Stromal cell of bone marrow (primary cell): ENCODE data around the gene SYNJ2.
"Not testable (repeated sequence)": the region's sequence is repeated elsewhere in the genome, so short reads cannot be mapped to it uniquely, and the experiment has no call there.

ENCODE experiments used
- DNase-seq: peaks from one replicate; pipeline ENCODE4 v3.0.0-alpha.2; 2012; ENCODE audit warnings: low read depth

SYNJ2 gene, protein sequence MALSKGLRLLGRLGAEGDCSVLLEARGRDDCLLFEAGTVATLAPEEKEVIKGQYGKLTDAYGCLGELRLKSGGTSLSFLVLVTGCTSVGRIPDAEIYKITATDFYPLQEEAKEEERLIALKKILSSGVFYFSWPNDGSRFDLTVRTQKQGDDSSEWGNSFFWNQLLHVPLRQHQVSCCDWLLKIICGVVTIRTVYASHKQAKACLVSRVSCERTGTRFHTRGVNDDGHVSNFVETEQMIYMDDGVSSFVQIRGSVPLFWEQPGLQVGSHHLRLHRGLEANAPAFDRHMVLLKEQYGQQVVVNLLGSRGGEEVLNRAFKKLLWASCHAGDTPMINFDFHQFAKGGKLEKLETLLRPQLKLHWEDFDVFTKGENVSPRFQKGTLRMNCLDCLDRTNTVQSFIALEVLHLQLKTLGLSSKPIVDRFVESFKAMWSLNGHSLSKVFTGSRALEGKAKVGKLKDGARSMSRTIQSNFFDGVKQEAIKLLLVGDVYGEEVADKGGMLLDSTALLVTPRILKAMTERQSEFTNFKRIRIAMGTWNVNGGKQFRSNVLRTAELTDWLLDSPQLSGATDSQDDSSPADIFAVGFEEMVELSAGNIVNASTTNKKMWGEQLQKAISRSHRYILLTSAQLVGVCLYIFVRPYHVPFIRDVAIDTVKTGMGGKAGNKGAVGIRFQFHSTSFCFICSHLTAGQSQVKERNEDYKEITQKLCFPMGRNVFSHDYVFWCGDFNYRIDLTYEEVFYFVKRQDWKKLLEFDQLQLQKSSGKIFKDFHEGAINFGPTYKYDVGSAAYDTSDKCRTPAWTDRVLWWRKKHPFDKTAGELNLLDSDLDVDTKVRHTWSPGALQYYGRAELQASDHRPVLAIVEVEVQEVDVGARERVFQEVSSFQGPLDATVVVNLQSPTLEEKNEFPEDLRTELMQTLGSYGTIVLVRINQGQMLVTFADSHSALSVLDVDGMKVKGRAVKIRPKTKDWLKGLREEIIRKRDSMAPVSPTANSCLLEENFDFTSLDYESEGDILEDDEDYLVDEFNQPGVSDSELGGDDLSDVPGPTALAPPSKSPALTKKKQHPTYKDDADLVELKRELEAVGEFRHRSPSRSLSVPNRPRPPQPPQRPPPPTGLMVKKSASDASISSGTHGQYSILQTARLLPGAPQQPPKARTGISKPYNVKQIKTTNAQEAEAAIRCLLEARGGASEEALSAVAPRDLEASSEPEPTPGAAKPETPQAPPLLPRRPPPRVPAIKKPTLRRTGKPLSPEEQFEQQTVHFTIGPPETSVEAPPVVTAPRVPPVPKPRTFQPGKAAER (N-terminal part only)

DNA sequence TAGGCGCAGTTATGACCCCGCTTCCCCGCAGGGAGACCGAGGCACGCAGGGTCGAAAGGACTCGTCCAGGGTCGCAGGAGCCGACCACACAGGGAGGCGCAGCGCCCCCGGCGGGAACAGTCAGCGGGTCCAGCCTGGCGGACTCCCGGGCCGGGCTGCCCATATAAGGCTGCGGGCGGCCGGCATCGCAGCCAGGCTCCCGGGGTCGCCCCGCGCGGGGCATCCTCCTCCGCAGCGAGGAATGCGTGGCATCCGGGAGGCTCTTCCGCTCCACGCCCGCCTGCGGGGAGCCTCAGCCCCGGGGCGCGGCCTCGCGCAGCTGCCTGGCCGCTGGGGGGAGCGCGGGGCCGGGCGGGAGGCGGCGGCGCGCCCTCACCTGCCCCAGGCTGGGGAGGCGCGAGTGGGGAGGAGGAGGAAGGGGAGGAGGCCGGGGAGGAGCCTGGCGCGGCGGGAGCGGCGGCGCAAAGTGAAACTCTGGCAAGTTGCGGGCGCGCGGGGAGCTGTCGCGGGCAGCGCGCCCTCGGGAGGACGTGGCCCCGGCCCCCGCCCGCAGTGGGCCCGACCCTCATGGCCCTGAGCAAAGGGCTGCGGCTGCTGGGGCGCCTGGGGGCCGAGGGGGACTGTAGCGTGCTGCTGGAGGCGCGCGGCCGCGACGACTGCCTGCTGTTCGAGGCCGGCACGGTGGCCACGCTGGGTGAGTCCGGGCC, at the start of gene SYNJ2:
SYNJ2 (plus strand) TSS at position 469 of the 707 bp plus-strand sequence; CDS start at position 568, 99 bp downstream.
- DNase-seq, result no peak

DNA sequence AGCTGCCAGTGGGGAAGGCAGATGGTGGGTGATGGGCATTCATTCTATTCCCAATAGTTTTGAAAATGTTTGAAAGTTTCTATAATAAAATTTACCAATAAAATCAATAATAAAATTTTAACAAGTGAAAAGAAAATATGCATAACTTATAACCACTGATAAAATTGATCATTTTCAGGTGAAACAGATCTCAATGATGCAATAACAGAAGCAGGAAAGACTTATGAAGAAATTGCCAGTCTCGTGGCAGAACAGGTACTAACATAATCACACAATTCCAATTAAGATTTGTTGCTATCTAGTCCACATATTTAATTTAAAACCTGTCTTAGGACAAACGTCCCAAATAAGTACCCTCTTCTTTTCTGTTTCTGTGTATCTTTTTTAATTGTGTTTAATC, 45.9 kb upstream of the SYNJ2 start:
- DNase-seq, result no peak

DNA sequence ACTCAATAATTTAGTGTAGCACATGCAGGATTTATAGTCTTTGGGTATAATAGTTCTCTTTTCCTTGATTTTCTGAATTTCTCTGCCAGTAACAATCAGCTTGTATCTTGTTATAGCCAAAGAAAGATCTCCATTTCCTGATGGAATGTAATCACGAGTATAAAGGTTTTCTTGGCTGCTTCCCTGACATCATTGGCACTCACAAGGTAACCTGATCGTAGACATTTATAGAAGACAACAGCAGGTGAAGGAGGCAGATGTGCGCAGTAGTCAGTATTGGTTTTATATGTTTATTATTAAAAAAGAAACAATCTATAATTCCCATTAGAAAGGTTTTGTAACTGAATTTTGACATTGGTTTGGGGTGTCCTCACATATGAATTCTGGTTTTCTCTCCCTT, 44.3 kb upstream of the SYNJ2 start:
- no peak for DNase-seq

DNA sequence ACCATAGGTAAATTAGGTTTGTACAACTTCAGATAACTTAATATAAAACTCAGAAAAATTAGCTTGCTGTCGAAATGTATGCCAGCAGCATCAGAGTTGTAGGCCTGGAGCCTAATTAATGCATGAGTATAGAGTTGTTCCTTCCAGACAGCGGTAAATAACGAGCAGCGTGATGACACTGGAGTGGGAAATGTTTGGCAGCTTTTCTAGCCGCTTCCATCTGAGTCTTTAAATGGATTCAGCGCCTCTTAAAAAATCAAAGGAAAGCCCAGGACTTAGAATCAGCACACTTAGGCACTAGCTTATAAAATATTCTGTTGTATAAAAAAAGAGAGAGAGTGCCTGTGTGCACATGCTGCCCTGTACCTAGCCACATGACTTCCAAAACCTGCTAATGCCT, 43.7 kb upstream of the SYNJ2 start:
- no peak for DNase-seq

DNA sequence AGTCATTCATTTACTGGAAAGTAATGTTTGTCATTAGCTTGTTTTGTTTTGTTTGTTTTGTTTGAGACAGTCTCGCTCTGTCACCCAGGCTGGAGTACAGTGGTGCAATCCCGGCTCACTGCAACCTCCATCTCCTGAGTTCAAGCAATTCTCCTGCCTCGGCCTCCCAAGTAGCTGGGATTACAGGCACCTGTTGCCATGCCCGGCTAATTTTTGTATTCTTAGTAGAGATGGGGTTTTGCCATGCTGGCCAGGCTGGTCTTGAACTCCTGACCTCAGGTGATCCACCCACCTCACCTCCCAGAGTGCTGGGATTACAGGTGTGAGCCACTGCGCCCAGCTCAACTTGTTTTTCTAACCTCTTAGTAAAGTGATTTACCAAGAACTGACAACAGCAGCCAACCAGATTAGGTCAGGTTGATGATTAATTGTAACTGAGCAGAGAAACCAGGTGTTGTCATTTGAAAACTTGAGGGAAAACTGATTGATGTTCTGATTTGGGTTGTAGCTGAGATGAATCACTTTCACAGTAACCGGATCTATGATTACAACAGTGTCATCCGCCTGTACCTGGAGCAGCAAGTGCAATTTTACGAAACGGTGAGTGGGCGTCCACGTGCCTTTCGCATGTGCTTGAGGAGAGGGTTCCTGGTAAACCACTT, 41.2 kb upstream of the SYNJ2 start:
- DNase-seq, result not testable (repeated sequence)

DNA sequence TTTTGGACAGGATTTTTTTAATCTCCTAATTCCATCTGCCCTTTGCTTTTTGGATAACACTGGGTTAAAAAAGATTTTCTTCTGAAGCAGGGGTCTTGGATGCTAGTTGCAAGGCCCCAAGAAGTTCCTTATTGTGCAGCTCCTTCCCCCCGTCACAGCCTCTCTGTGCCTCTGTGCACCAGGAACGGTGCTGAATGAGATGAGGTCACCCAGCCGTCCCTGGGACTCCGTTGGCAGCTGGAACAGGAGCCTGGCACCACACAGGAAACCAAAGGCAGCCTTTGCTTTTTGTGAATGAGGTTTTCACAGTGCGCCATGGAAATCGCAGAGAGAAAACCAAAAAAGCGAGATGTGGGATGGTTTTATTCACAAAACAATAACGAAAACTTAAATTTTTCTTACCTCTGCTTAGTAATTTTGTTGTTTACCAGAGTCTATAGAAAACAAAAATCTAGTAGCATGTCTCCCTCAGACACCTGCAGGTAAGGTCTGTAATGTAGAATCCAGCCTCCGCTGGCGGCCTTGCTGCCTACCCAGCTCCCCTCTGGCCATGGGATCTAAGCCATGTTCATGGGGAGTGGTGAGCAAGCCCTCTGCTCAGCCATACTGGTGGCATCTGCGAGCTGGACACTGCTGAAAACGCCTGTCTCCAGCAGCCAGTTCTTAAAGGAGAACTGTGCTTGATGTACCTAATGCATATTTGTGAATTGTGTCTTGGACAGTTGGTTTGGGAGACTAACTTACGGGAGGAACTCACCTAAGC, 40.4 kb upstream of the SYNJ2 start:
- DNase-seq, result no peak

DNA sequence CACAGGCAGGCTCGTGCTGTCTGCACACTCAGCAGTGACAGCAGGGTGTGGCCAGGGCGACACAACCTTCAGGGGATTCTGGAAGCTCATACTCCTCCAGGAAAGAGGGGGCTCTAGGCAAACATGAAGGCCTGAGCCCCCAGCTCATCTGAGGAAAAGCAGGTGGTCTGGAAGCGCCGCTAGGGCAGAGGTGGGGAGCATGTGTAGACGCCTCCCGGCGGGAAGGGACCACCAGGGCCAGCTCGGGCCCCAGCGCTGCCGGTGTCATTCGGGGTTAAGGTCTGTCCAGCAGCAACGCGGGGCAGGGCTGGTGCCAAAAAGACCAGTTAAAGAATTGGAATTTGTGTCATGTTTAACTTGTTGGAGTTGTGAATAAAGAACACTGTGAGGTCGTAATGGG, 39.3 kb upstream of the SYNJ2 start:
- no peak for DNase-seq

DNA sequence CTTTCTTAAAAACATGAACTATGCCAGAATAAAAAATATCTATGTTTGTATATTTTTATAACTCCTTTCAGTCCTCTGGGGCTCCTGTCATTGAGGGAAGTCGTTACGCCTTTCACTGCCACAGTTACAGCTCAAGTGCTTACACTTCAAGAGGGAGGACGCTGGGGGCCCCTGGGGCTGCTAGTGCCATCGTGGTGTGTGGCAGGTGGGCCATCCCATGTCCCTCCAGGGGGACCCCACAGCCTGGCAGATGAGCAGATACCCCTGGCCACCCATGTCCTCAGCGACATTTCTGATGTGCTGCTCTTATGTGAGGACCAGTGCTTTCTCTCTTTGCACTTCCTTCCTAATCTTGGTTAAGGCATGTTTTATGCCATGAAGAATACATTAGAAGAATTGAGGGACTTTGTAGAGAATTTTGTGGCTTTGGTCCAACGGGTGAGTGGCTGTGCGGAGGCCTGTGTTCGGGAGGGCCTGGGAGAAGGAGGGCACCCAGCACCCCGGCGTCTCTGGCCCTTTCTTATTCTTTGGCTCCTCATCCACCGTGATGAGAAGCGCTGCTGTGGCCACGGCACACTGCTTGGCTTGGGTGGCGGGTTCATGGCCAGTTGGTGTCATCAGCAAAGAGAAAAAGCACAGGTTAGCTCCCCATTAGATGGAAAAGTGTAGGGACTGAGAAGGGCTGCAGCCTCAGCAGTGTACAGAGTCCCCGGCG, 38.3 kb upstream of the SYNJ2 start:
- no peak for DNase-seq

DNA sequence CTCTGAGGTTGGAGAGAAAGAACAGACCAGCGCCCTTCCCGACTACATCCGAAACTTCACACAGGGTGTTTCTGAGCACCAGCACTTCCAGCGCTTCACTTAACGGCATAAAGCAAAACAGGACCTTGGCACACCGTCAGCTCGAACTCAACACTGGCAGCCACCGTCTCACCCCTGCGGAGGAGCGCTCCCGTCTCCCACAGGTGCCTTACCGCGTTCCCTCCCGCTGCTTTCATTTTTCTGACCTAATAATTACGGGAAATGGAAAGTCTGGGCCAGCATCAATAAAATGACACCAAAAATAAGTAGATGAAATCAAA, 37.7 kb upstream of the SYNJ2 start:
- DNase-seq, result no peak

DNA sequence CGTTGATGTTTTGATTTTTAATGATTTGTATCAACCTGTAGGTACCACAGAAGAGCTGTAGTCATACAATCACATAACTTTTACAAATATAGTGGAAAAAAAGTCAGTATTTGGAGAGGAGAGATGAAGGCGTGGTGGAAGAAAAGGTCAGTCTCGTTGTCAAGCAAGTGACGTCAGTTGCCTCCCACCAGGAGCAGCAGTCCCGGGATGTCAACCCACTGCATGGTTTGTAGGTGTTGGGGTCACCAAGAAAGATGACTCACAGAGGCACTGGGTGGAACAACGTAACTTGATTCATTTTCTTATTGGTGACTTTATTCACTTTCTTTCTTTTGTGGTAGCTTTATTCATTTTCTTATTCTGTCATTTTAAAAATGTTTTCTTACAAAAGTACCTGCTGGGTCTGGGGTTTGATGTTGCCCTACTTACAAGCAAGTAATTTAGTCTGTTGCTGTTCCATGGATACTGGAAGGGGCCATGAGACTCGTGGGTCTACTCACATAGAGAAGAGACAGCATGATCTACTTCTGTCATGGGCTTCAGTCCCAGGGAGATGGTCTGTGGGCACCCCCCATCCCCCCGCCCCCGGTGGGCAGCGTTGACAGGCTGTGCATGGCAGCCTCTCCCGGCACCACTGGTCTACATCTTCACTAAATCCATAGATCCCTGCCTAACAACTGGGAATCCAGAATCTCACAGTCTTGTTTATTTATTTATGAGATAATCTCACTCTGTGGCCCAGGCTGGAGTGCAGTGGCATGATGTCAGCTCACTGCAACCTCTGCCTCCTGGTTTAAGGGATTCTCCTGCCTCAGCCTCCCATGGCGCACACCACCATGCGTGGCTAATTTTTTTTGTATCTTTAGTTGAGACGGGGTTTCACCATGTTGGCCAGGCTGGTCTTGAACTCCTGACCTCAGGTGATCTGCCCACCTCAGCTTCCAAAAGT, 36.4 kb upstream of the SYNJ2 start:
- DNase-seq, result no peak

DNA sequence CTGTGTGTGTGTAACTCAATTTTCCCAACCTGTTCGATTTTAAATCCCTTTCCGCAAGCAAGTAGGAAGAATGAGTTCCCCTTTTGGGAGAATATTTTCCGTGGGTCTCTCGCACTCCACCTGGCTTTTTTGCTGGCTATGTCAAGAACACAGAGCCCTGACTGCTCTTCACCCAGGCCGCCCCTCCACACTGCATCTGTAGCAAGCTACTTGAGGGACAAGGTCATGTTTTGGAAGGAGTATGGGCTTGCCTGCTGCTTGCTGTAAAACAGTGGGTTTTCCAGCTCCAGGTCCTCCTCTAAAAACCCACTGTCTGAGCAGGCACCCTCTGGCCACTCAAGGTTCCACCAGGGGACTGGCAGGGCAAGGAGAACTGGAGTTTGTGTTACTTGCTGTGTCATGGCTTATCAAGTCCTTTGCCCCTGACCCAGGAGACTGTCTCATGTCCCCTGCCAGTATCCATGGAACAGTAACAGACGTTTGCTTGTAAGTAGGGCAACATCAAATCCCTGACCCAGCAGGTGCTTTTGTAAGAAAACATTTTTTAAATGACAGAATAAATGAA, 35.5 kb upstream of the SYNJ2 start:
- no peak for DNase-seq

DNA sequence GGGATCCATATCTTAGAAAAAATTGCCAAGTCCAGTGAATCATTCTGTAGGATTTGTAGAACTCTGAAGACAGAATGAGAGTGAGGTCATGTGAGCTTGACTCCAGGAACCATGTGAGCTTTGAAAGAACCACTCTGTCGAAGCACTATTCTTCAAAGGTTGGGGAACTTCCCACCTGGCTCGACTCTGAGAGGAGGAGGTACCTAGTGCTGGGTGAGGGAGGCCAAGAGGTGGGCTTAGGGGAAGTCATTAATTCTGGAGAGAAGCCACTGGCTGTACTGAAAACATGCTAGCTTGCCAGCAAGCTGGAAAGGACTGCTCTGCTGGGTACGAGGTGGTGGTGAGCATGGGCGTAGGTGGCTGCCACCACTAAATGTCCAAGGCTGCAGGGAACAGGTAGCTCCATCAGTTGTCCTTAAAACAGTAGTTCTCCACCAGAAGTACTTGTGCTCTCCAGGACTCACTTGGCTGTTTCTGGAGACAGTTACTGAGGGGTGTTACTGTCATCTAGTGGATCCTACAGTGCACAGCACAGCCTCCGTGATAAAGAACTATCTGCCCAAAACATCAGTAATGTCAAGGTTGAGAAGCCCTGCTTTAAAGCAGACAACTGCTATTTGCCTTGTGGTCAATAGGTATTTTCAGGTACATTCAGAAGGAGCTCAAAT, 34.7 kb upstream of the SYNJ2 start:
- DNase-seq, result no peak

DNA sequence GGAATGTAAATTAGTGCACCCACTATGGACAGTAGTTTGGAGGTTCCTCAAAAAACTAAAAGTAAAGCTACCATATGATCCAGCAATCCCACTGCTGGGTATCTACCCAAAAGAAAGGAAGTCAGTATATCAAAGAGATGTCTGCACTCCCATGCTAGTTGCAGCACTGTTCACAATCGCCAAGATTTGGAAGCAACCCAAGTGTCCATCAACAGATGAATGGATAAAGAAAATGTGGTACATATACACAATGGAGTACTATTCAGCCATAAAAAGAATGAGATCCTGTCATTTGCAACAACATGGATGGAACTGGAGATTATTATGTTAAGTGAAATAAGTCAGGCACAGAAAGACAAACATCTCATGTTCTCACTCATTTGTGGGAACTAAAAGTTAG, 30.8 kb upstream of the SYNJ2 start:
- DNase-seq, result not testable (repeated sequence)

DNA sequence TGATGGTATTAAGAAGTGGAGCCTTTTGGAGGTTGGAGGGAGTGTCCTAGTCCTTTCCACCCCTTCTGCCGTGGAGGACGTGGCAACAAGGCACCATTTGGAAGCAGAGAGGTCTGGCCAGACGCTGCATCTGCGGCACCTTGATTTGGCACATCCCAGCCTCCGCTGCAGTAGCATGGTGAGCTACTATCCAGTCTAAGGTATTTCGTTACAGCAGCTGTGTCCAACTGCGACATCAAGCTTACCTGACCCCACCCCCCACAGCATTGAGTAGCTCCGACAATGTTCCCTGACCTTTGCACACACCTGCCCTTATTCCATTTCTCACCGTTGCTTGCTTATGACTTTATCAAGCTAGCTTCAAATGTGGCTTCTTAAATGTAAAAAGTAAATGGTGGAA, 29.8 kb upstream of the SYNJ2 start:
- no peak for DNase-seq

DNA sequence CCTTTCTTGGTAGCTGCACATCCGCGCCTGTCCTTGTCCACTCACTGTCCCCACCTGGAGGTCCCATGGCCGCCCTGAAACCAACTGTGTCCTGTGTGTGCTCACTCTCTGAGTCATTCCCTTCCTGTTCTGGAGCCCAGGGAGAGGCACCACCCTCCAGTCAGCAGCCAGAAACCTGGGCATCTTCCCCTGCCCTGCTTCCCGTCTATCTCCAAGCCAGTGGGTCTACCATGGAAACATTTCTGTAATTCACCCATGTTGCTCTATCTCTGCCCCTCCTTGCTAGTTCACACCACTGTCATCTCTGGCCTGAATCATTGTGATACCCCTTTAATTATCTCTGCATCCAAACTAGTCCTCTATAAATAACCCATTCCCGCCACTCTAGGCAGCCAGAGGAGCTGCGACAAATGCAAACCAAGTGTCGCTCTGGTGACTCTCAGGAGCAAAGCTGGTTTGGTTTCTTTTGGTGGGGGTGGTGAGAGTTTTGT, 28.8 kb upstream of the SYNJ2 start:
- no peak for DNase-seq

DNA sequence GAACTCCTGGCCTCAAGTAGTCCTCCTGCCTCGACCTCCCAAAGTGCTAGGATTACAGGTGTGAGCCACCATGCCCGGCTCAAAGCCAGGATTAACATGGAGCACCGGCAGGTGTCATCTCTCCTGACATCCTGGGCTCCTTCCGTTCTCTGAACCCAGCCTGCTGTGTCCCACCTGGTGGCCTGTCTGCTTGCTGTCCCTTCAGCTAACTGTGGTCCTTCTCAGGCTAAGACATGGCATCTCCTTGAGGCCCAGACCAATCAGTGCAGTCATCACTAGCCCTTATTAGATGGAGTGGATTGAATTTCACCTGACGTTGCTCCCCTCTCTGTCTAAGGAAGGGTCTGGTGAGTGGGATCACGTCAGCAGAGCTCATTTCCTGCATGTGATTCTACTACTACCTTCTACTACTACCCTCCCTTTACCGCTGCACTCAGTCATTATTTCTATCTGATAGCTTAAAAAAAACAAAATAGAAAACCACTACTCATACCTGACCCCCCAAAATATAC, 28.0 kb upstream of the SYNJ2 start:
- no peak for DNase-seq
